A204.1 (cell line): ENCODE results near the gene EPB41L4A.

Experiments used
- FAIRE-seq: peaks from 2 replicates; lab custom pipeline; 2012; peaks lifted over from hg19 to GRCh38; lab: Jason Lieb, UNC

The EPB41L4A gene

DNA sequence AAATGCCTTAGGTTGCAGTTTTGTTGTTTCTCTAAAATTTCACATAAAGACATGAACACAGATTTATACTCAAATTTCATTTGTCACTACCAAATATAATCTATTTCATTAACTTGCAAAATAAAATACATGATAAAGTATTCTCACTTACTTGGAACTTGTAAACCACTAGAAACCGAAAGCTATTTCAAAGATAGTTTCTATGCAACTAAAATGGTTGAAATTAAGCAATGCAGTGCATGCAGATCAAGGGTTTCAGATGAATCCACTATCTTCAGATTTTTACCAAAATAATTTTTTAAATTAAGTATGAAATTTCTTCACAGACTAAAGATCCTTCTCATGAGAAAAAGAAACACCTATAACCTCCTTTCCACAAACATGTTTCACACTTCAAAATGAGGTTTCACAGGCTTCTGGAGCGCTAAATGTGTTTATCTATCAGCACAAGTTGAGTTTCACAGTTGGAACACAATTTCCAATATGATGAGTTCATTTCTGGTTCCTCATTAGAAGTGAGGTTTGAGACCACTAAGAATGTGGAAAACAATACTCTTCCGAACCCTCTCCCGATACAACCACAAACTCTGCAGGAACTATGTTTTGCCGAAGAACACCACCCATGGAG lies 63.9 kb downstream of the EPB41L4A start:
- no peak for FAIRE-seq

DNA sequence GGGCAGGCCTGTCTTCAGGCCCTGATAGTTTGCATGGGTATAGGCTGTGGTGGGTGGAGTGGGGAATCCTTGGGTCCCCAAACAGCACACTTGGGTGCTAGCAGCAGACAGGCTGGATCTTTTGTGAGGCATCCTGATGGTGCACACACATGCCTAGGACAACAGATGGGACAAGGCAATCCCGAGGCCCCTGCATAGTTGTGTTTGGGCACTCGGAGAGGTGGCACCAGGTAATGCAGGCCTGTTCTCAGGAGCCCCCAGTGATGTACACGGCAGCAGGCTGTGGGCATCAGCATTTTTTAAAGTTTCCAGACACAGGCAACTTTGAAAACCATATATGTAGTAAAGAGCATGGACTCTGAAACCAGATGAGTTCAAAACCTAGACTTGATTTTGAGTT lies 65.4 kb downstream of the EPB41L4A start:
- FAIRE-seq, result no peak

- no peak for FAIRE-seq
These were observed 67.9 kb downstream of the EPB41L4A start for GRCh38 chr5:112351225-112351624.

- no peak for FAIRE-seq
These were observed 68.5 kb downstream of the EPB41L4A start for GRCh38 chr5:112350626-112351025.

GRCh38 chr5:112349371-112349770 lies 69.7 kb downstream of the EPB41L4A start:
- FAIRE-seq, result no peak

GRCh38 chr5:112348915-112349314 lies 70.2 kb downstream of the EPB41L4A start:
- FAIRE-seq, result no peak

DNA sequence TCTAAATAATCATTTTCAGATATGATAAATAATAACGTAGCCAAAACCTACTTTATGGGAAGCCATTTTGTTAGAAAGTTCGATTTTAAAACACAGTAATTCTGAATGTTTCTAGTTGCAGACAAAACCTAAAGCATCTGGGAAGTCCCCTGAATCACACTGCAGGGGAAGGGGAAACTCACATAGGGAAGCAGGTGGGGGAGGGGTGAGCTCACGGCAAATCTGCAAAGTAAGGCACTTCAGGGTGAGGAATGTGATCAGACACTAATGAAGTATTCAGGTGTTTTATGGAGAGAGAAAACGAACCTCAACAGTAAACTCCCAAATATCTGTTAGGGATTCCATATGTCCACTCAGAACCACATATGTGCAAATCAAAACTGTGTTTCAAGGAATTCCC lies 70.7 kb downstream of the EPB41L4A start:
- FAIRE-seq, result no peak

- FAIRE-seq, result no peak
These were observed 72.5 kb downstream of the EPB41L4A start for GRCh38 chr5:112346411-112347044.

- no peak for FAIRE-seq
These were observed 74.5 kb downstream of the EPB41L4A start for GRCh38 chr5:112344540-112344939.

GRCh38 chr5:112342389-112342788 lies 76.7 kb downstream of the EPB41L4A start:
- FAIRE-seq, result no peak

DNA sequence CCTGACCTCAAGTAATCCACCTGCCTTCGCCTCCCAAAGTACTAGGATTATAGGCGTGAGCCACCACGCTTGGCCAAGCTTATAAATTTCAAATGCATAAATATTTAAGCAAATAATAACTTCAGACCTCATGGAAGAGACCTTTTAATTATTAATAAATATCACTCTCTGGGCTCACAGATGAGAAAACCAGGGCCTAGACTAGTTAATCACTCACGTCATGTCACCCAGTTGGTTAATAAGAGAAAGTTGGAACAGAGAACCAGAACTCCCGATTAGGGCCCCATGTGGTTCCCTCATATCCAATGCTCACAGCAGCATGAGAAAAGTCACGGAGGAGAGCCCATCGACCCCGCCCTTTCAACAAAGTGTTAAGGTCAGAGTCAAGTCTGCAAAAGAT lies 79.3 kb downstream of the EPB41L4A start:
- no peak for FAIRE-seq

- no peak for FAIRE-seq
These were observed 80.3 kb downstream of the EPB41L4A start for GRCh38 chr5:112338681-112339337.

GRCh38 chr5:112333331-112333781 lies 85.7 kb downstream of the EPB41L4A start:
- FAIRE-seq, result no peak

GRCh38 chr5:112331892-112332291 lies 87.2 kb downstream of the EPB41L4A start:
- no peak for FAIRE-seq

DNA sequence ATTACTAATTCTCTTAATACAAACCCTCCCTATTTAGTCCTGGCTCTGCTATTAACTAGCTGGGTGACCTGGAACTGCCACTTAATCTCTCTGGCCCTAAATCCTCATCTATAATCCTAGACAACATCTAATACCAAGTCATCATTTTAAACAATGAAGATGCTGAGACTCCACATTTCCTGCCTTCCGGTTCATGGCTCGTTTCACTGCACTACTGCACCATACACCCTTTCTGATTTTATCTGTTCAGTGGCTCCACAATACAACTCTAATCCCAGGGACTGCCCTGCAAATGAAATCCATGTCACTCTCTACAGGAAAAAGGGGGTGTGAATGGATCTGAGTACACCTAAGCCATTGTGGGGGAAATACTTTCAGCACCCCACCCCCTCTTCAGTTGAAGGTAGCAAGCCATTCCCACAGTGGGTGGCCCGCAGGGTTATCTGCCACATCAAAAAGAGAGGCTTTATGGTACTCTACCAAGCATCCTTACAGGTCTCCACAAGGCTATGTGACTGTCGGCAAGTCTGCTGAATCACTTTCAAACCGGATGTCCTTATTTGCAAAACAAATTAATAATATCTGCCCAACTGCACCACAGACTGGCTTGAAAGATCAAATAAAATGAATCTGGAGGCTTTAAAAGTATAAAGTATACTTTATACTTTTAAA lies 89.5 kb downstream of the EPB41L4A start:
- FAIRE-seq, result no peak

DNA sequence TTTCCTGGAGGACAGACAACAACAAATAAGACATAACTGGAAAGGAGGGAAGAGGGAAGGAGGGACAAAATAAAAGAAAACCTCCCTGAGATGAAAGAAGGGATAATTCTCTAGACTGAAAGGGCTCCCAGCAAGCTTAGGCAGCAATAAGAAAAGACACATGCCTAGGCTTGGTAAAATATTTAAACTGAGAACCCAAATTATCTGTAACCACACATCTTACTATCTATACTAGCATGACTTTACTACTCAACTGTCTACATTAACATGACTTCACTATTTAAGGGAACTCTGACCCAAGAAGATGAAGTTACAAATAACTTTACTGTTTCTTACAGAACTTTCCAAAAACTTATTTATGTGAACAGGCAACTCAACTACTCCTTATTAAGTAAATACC lies 95.9 kb downstream of the EPB41L4A start:
- FAIRE-seq, result no peak

- FAIRE-seq, result no peak
These were observed 98.7 kb downstream of the EPB41L4A start for GRCh38 chr5:112320408-112320807.

GRCh38 chr5:112318346-112318745 lies 100.7 kb downstream of the EPB41L4A start:
- no peak for FAIRE-seq

DNA sequence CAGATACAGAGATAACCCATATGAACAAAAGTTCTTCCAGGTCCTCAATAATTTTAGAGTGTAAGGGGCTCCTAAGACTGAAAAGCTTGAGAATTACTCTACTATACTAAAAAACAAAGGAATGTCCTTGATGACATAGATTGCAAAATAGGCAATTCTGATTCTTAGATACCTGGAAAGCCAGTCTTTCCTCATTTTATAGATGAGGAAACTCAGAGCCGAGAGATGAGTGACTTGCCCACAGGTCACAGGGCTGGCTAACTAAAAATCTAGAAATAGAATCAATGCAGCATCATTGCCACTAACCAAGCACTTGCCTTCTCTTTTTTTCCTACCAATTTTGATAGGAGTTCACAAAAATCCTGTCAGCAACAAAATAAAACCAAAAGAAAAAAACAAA lies 101.2 kb downstream of the EPB41L4A start:
- FAIRE-seq, result no peak

GRCh38 chr5:112316731-112317130 lies 102.3 kb downstream of the EPB41L4A start:
- no peak for FAIRE-seq

DNA sequence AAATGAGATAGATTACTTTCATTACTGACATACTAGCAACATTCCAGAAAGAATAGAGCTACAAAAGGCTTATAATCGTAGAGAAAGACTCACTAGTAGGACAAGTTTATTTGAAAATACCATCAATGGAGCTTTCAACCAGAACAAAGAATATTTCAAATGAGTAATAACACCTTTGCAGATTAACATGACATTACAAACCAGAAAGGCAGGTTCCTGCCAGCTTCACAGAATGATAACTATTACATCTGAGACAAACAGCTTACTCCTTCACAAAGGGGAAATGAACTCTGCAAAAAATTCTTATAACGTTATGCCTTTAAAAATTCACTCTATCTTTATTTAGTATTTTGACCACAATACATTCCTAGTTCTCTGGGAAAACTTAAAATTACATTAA lies 103.1 kb downstream of the EPB41L4A start:
- FAIRE-seq, result no peak

- no peak for FAIRE-seq
These were observed 106.5 kb downstream of the EPB41L4A start for GRCh38 chr5:112312295-112313275.
